Activated T-helper 9 cell treated with anti-CD3 and anti-CD28 coated beads, Interleukin-2, amount 50 U/mL, for 16 hours (primary cell): ENCODE measurements around the gene ASB1.

Experiments used
- DNase-seq: peaks from one replicate; pipeline ENCODE4 v3.0.0-alpha.2; 2020; ENCODE audit warnings: low read depth

The ASB1 gene

DNA sequence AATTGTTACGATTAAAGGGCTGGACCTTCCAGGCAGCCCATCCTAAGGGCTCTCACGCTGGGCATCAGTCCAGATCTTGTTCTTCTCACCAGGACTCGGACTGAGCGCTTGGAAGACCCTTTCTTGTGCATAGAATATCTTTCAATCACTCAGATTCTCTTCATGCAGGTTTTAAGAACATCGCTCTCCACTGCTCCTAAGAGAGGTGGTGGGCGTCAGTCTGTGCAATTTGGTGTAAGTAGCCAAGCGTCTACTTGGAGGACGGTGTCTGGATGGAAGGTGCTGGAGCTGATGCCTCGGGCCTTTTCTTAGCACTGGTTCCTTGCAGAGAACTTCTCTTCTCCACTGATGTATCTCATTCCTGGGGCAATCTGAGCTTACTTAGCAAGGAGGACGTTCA lies 68.7 kb downstream of the ASB1 start:
- no peak for DNase-seq

- DNase-seq = no peak
Measured at GRCh38 chr2:238496756-238497609, 70.3 kb downstream of the ASB1 start.

- DNase-seq = no peak
Measured at GRCh38 chr2:238497610-238498005, 70.9 kb downstream of the ASB1 start.

GRCh38 chr2:238498188-238498587 lies 71.5 kb downstream of the ASB1 start:
- DNase-seq = no peak

GRCh38 chr2:238498691-238499295 lies 72.1 kb downstream of the ASB1 start:
- DNase-seq = no peak

DNA sequence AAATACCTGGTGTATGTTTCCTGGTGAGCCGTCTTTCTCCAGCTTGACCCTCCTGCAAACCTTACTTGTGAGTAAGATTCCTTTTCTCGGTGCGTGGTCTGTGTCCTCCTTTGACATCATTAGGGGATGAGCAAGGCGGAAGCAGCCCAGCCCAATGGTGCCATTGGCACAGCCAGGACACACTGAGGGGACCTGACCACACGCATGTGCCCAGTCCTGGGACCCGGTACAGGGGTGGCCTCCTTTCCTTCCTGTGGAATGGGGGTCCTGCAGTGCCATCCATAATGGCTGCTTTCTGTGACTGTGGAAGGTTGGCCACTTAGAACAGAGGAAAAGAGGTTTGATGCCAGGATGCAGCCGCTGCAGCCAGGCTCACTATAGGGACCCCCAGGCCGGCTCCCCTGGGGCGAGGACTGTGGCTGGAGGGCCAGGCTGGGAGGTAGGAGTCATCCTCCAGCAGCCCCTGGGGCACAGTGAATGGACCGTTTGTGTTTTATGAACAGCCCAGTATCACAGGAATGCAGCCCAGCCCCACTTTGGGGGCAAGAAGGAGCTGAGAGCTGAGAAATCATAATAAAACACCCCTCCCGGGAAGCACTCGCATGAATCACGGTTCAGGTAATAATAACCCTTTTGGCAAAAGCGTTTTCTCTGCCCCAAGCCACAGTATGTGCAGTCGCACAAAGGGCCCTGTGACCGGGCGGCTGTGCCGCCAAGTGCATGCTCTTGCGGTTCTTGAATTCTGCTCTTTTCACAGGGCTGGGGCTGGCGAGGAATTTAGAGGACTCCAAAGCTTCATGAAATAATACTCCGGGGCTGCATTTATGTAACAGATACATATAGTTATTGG lies 73.2 kb downstream of the ASB1 start:
- DNase-seq = no peak

DNA sequence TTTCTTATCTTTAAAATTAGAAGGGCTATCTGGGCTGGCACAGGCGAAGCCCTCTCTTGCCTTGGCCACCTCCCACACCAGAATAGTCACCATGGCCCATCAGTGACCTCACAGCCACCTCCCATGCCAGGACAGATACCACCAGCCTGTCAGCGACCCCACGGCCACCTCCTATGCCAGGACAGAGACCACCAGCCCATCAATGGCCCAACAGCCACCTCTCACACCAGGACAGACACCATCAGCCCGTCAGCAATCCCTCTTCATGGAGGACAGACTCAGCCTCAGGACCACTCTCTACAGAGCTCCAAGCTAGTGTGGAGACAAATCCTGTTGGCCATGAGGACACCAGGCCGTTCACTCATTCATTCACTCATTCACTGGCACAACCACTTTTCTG lies 74.6 kb downstream of the ASB1 start:
- no peak for DNase-seq
